H9 (cell line): Measurements from ENCODE around the gene YAP1. TPM values are rescaled to one million over a fixed set of nuclear protein-coding genes. Genes with fewer than 3 reads are reported as not detected.

ENCODE experiments used
- DNase-seq: peaks from one replicate; pipeline ENCODE4 v3.0.0-alpha.2; 2017
- H2AFZ ChIP-seq: one replicate; pipeline ENCODE4 v1.6.1; 2013; ENCODE audit warnings: mild to moderate bottlenecking, low read length, control low read depth, moderate library complexity
- H2AK5ac ChIP-seq: 2 replicates; pipeline ENCODE4 v1.6.1; 2013; ENCODE audit warnings: low read length, control low read depth, mixed read lengths; ENCODE audit not compliant: insufficient read length
- H2BK120ac ChIP-seq: one replicate; pipeline ENCODE4 v1.6.1; 2013; ENCODE audit warnings: low read depth, mild to moderate bottlenecking, low read length, control low read depth, inconsistent platforms; ENCODE audit not compliant: poor library complexity, severe bottlenecking
- H2BK12ac ChIP-seq: 2 replicates; pipeline ENCODE4 v1.6.1; 2013; ENCODE audit warnings: low read length, control low read depth, mixed read lengths, low read depth; ENCODE audit not compliant: insufficient read length
- H2BK15ac ChIP-seq: 2 replicates; pipeline ENCODE4 v1.6.1; 2013; ENCODE audit warnings: low read depth, low read length, control low read depth
- H2BK20ac ChIP-seq: one replicate; pipeline ENCODE4 v1.6.1; 2013; ENCODE audit warnings: low read depth, mild to moderate bottlenecking, low read length, control low read depth, inconsistent platforms; ENCODE audit not compliant: poor library complexity, severe bottlenecking
- H2BK5ac ChIP-seq: 2 replicates; pipeline ENCODE4 v1.6.1; 2013; ENCODE audit warnings: low read length, control low read depth, mixed read lengths; ENCODE audit not compliant: insufficient read length
- H3K14ac ChIP-seq: 2 replicates; pipeline ENCODE4 v1.6.1; 2013; ENCODE audit warnings: low read length, control low read depth; ENCODE audit not compliant: insufficient read depth
- H3K18ac ChIP-seq: 2 replicates; pipeline ENCODE4 v1.6.1; 2013; ENCODE audit warnings: low read depth, mild to moderate bottlenecking, mixed read lengths, low read length, control low read depth; ENCODE audit not compliant: insufficient read length
- H3K23ac ChIP-seq: 2 replicates; pipeline ENCODE4 v1.6.1; 2013; ENCODE audit warnings: low read length, control low read depth, mixed read lengths, low read depth; ENCODE audit not compliant: insufficient read length
- H3K23me2 ChIP-seq: 2 replicates; pipeline ENCODE4 v1.6.1; 2013; ENCODE audit warnings: low read depth, mild to moderate bottlenecking, mixed read lengths, low read length, control low read depth; ENCODE audit not compliant: insufficient read length, poor library complexity, severe bottlenecking
- H3K27ac ChIP-seq: 2 replicates; pipeline ENCODE4 v1.5.1; 2013; ENCODE audit warnings: low read length, control low read depth, mixed read lengths, low read depth; ENCODE audit not compliant: insufficient read length
- H3K27me3 ChIP-seq: 2 replicates; pipeline ENCODE4 v1.6.1; 2013; ENCODE audit warnings: low read length, control low read depth, inconsistent platforms; ENCODE audit not compliant: insufficient read depth
- H3K4ac ChIP-seq: 2 replicates; pipeline ENCODE4 v1.6.1; 2013; ENCODE audit warnings: low read depth, mild to moderate bottlenecking, control low read depth, inconsistent platforms, low read length, moderate library complexity
- H3K4me1 ChIP-seq: 2 replicates; pipeline ENCODE4 v1.6.1; 2013; ENCODE audit warnings: low read length, control low read depth, inconsistent platforms; ENCODE audit not compliant: insufficient read depth
- H3K4me2 ChIP-seq: 2 replicates; pipeline ENCODE4 v1.6.1; 2013; ENCODE audit warnings: low read length, control low read depth, mixed read lengths; ENCODE audit not compliant: insufficient read length, insufficient read depth
- H3K56ac ChIP-seq: 2 replicates; pipeline ENCODE4 v1.6.1; 2013; ENCODE audit warnings: low read depth, mild to moderate bottlenecking, mixed read lengths, low read length, control low read depth; ENCODE audit not compliant: insufficient read length
- H3K79me1 ChIP-seq: 2 replicates; pipeline ENCODE4 v1.6.1; 2013; ENCODE audit warnings: low read depth, mild to moderate bottlenecking, moderate library complexity, low read length, control low read depth, inconsistent platforms; ENCODE audit not compliant: insufficient read depth, poor library complexity, severe bottlenecking
- H3K79me2 ChIP-seq: 2 replicates; pipeline ENCODE4 v1.6.1; 2013; ENCODE audit warnings: low read length, control low read depth, inconsistent platforms; ENCODE audit not compliant: insufficient read depth
- H3K9ac ChIP-seq: 2 replicates; pipeline ENCODE4 v1.6.1; 2013; ENCODE audit warnings: low read length, control low read depth, mixed read lengths; ENCODE audit not compliant: insufficient read length; ENCODE audit errors: extremely low read depth
- H3K9me3 ChIP-seq: one replicate; pipeline ENCODE4 v1.6.1; 2013; ENCODE audit warnings: low read depth, low read length, inconsistent platforms; ENCODE audit not compliant: control insufficient read depth
- H3T11ph ChIP-seq: one replicate; pipeline ENCODE4 v1.6.1; 2013; ENCODE audit warnings: mild to moderate bottlenecking, low read length, control low read depth, inconsistent platforms
- H4K20me1 ChIP-seq: one replicate; pipeline ENCODE4 v1.6.1; 2013; ENCODE audit not compliant: control insufficient read depth, insufficient read length, insufficient read depth
- H4K5ac ChIP-seq: 2 replicates; pipeline ENCODE4 v1.6.1; 2013; ENCODE audit warnings: low read depth, mild to moderate bottlenecking, mixed read lengths, low read length, control low read depth; ENCODE audit not compliant: insufficient read length
- H4K8ac ChIP-seq: replicated peaks from 2 replicates; pipeline ENCODE4 v1.6.1; 2013; ENCODE audit warnings: low read length, control low read depth, mixed read lengths, low read depth; ENCODE audit not compliant: insufficient read length
- H4K91ac ChIP-seq: 2 replicates; pipeline ENCODE4 v1.6.1; 2013; ENCODE audit warnings: low read depth, mild to moderate bottlenecking, moderate library complexity, mixed read lengths, low read length, control low read depth; ENCODE audit not compliant: insufficient read length
- H3K27ac Mint-ChIP-seq, 3 experiments: 2 replicates in 2 of 3; 3 replicates in 1 of 3; pipeline ENCODE4 v1.8.0; 2020 to 2021; ENCODE audit warnings: mixed read lengths in 3 of 3, mild to moderate bottlenecking in 1 of 3, moderate library complexity in 1 of 3
- H3K27me3 Mint-ChIP-seq: 2 replicates; pipeline ENCODE4 v1.8.0; 2021; ENCODE audit warnings: low read depth, mild to moderate bottlenecking, moderate library complexity, mixed read lengths
- H3K36me3 Mint-ChIP-seq, 3 experiments: 2 replicates in 2 of 3; 3 replicates in 1 of 3; pipeline ENCODE4 v1.8.0; 2020 to 2021; ENCODE audit warnings: low read depth in 3 of 3, mixed read lengths in 3 of 3; ENCODE audit not compliant: insufficient read depth in 1 of 3
- H3K4me1 Mint-ChIP-seq, 2 experiments: 2 replicates each; pipeline ENCODE4 v1.8.0; 2020; ENCODE audit warnings: mixed read lengths in 2 of 2
- H3K4me3 Mint-ChIP-seq, 2 experiments: 2 replicates in 1 of 2; 3 replicates in 1 of 2; pipeline ENCODE4 v1.8.0; 2020 to 2021; ENCODE audit warnings: mild to moderate bottlenecking in 2 of 2, mixed read lengths in 2 of 2, moderate library complexity in 1 of 2
- H3K9me3 Mint-ChIP-seq, 2 experiments: 2 replicates in 1 of 2; 3 replicates in 1 of 2; pipeline ENCODE4 v1.8.0; 2020; ENCODE audit warnings: mild to moderate bottlenecking in 2 of 2, mixed read lengths in 2 of 2, moderate library complexity in 1 of 2
- CTCF ChIP-seq: fragments of 200-600 bp; sonication (generic); conservative IDR thresholded peaks from 3 replicates; pipeline ENCODE4 v1.8.0; 2021; ENCODE audit warnings: antibody characterized with exemption, mild to moderate bottlenecking
- total RNA-seq: library from RNA; stranded (reverse); gene quantifications from 2 replicates; pipeline ENCODE4 v1.2.1, GENCODE V29; 2021

YAP1 gene
- total RNA-seq, 1 experiment from 2014 or later, result 124 TPM

GRCh38 chr11:102214623-102215022 is 104.4 kb downstream of the YAP1 start:
- no peak overlapping the region for H3K56ac ChIP-seq

More at GRCh38 chr11:102214623-102215022, 104.4 kb downstream of the YAP1 start:
- H3K27ac ChIP-seq, result no peak overlapping the region
- H2BK15ac ChIP-seq, result no peak overlapping the region
- H3K9me3 Mint-ChIP-seq, result peaks cover 0 to 4% of the 10 kb centered on the region in 2 experiments; a peak in 1 of 5 replicates
- H3T11ph ChIP-seq, result no peak overlapping the region
- H2AFZ ChIP-seq, result no peak overlapping the region
- no peak overlapping the region for H3K14ac ChIP-seq
- no peak overlapping the region for H2BK5ac ChIP-seq
- H2AK5ac ChIP-seq, result no peak overlapping the region
- peaks cover 9 to 10% of the 10 kb centered on the region in 2 experiments for H3K4me1 Mint-ChIP-seq
- no peaks in the 10 kb centered on the region for H4K20me1 ChIP-seq
- no peak overlapping the region for H4K8ac ChIP-seq
- H3K23ac ChIP-seq, result no peak overlapping the region
- no peak overlapping the region for H4K91ac ChIP-seq
- H3K18ac ChIP-seq, result no peak overlapping the region
- no peaks in the 10 kb centered on the region for H3K79me2 ChIP-seq
- no peak overlapping the region for H3K4ac ChIP-seq
- peaks cover 22 to 60% (median 36%) of the 10 kb centered on the region in 3 experiments for H3K36me3 Mint-ChIP-seq
- no peaks in the 10 kb centered on the region for H3K23me2 ChIP-seq
- no peak overlapping the region for H3K4me2 ChIP-seq
- no peak overlapping the region for H2BK12ac ChIP-seq
- no peak overlapping the region for H3K9ac ChIP-seq
- peaks cover 3% of the 10 kb centered on the region; the same call in 1 of the 2 replicates for H3K4me1 ChIP-seq
- no peak overlapping the region for H3K4me3 Mint-ChIP-seq
- no peak for TF ChIP-seq CTCF
- no peak for DNase-seq
- no peaks in the 10 kb centered on the region for H3K27me3 Mint-ChIP-seq
- no peak overlapping the region for H2BK20ac ChIP-seq
- no peak overlapping the region for H2BK120ac ChIP-seq
- H3K27me3 ChIP-seq, result no peaks in the 10 kb centered on the region
- H3K9me3 ChIP-seq, result no peaks in the 10 kb centered on the region
- H3K27ac Mint-ChIP-seq, result no peak overlapping the region
- H4K5ac ChIP-seq, result no peak overlapping the region
- no peaks in the 10 kb centered on the region for H3K79me1 ChIP-seq
